ENCODE results near the gene CACNB2.

Gene CACNB2

DNA sequence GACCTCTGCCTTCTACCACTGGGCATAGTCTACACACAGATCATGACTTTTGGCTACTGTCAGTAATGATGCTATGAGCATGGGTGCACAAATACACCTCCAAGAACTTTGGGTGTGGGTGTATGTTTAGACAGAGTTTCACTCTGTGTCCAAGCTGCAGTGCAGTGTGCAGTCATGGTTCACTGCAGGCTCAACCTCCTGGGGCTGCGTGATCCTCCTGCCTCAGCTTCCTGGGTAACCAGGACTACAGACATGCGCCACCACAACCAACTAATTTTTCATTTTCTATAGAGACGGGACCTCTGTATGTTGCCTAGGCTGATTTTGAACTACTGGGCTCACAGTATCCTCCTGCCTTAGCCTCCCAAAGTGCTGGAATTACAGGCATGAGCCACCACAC, 316.8 kb downstream of the CACNB2 start:
- no peak for DNase-seq

DNA sequence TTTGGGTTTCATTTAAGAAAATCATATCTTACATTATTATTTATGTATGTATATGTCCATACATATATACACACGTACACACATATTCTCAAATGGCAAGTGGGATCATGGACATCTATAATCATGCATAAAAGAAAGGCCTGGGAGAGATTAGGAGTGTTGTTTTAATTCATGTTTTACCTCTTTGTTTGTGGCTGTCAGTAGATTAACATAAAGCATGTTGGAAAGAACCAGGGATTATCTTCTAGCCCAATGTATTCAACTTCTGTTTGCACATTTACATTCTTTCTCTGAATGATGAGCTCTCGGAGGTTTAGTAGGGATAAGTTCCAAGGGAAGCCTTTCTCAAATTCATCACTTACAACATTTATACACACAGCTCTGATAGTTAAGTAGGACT, 319.8 kb downstream of the CACNB2 start:
- no peak for DNase-seq

DNA sequence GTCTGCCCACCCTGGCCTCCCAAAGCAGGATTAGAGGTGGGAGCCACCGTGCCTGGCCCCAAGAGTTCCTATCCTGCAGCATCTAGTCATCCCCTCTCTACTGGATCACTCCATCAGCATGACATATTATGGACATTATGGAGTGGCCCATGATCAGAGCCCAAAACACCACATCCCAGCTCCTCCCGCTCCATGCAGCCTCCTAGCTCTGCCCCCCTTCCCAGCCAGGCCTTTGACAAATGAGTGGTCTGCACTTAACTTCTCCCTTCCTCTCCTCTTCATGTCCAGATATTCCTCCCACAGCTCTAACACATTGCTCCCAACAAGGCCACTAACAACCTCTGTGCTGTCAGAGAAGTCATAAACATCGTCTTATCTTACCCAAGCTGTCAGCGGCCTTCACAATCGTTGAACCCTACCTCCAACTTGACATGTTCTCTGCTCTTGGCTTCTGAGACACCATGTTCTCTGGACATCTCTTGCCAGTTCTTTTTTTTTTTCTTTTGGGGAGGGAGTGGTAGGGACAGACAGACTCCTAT, 323.5 kb downstream of the CACNB2 start:
- DNase-seq = no peak

DNA sequence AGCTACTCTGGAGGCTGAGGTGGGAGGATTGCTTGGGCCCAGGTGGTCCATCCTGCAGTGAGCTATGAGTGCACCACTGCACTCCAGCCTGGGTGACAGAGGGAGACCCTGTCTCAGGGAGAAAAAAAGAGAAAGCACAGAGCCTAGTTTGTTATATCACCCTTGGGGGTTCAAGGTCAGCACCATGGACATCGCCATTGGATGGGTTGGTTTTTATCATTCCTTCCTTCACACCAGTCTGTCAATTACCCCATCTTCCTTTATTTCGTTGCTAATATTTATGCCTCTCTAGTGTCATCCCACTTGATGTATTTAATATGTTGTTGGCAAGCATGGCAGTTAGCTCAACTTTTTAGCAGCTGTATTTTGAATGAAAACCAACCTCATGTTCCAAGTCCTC, 328.9 kb downstream of the CACNB2 start:
- DNase-seq = no peak

DNA sequence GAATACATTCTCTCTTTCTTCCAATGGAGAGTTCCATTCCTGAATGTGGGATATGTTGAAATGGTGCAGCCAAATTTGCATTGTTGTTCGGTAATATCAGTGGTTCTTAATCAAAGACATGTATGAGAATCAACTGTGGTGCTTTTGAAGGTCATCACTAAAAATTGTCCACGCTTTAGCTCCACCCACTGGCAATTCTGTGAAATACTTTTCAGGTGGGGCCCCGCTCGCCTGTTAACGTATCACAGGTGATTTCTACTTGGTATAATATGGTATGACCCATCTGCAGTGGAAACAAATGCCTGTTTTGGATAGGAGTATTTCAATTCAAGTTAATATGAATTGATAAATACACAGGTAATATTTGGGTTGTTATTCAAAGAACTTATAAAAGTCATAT, 332.8 kb downstream of the CACNB2 start:
- DNase-seq = no peak

DNA sequence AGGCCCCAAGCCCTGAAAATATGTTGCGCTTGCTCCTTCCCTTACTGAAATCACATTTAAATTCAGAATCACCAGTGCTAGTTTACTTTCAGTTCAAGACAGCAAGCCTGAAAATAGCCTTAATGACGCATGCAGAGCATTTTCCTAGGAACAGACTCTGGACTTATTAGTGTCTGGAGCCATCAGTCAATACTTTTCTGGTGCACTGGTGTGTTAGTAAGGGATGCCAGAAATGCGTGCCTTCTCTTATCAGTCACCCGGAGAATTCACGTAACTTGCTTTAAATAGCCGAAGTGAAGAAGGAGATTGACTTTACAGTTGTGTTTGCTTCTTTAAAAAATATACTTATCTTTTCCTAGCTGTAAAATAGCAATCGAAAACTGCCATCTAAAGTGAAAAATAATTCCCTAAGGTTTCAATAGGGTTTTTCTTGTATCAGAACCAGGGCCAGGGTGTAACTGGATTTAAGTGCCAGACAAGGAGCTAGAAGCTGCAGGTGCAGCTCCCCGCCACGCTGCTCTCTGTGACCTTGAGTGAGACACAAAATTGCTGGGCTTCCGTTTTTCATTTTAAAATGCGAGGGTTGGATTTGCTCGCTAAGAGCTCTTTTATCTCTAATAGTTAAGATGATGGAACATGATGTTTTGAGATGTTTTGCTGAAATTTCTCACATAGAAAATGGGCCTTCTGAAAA, 333.3 kb downstream of the CACNB2 start:
- DNase-seq = no peak

DNA sequence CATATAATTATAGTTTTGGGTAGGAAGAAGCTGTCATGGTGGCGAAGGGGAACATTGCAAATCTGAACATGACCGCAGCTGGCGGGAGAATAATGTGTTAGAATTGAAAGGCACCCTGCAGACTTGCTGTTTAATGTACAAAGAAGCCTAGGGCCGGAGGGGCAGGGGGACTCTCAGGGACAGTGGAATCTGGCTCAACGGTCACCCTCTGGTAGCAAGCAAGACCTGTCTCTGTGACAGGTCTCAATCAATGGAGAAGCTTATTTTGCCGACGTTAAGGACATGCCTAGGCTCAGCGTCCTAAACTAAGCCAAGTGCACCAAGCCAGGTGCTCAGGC, 333.9 kb downstream of the CACNB2 start:
- DNase-seq = no peak

DNA sequence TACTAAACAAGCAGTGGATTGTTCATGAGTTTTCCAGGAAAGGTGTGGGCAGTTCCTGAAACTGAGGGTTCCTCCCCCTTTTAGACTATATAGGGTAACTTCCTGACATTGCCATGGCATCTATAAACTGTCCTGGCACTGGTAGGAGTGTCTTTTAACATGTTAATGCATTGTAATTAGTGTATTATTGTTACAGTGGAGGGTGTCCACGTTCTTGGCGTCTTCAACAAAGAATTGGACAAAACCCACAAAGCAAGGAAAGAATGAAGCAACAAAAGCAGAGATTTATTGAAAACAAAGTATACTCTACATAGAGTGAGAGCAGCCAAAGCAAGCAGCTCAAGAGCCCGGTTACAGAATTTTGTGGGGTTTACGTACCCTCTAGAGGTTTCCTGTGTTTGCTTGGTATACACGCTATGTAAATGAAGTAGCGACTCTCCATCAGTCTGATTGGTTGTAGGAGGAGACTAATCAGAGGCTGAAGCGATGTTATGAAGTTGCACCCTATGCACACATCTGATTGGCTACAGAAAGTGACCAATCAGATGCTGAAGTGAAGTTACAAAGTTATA, 335.9 kb downstream of the CACNB2 start:
- no peak for DNase-seq

DNA sequence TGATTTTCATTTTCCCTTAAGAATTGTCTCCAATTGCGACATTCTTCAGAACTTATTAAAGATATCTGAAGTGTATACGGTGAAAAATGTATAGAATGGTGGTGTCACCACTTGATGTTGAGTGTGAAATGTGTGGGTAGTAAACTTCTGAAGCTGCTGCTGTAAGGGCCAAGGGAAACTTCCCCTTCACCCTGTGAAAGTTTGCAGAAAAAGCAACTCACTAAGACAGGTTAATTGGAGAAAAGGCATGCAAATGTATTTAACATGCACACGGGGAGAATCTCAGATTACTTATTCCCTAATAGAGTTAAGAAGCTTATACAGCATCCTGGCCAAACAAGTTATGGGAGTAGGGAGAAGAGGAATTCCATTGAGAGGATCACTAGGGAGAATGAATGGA, 338.1 kb downstream of the CACNB2 start:
- DNase-seq = no peak

DNA sequence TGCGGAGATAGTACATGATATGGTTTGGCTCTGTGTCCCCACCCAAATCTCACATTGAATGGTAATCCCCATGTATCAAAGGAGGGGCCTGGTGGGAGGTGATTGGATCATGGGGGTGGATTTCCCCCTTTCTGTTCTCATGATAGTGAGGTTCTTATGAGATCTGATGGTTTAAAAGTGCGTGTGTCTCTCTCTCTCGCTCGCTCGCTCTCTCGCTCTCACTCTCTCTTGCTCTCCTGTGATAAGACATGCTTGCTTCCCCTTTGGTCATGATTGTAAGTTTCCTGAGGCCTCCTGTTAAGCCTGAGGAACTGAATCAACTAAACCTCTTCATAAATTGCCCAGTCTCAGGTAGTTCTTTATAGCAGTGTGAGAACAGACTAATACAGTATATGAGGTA, 339.3 kb downstream of the CACNB2 start:
- DNase-seq = no peak

DNA sequence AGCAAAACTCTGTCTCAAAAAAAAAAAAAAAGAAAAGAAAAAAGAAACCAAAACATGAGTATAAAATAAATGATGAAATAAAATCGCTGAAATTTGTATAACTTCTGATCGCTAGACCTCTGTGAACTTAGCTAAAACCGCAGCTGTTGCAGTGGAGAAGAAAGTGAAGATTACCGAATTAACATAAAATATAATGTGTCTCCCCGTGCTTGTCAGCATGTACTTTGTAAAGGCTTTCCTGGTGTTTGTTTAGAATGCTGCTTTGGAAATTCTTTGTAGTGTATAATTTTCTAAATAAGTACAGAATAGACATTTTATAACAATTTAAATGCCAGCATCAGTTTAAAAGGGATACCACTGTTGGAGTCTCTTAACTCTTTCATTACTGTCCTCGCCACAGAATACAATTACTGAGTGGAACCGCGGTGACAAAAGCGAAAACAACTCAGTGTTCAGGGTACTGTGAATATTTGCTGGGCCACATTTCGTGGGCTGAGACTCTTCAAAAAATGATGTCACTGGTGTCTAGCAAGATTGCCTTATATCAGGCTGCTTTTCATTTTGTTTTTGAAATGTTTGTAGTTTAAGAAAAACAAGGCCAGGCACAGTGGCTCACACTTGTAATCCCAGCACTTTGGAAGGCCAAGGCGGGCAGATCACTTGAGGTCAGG, 343.4 kb downstream of the CACNB2 start:
- no peak for DNase-seq

DNA sequence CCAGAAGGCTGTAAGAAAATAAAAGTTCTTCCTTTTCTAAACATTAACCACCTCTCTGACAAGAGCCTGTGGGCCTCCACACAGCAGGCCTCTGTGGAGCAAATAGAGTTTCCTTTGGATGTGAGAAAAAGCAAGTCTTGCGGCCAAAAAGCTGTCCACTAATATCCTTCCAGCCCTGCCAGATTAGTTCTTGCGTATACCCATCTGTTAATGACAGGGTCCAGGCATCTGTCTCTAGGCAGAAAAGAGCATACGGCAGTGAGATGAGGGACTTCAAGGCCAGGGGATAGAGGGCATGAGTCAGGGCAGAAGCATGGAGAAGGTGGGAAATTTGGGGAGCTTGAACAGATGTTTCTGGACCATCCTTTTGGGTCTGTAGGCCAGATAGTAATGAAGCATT, 346.2 kb downstream of the CACNB2 start:
- DNase-seq = no peak

DNA sequence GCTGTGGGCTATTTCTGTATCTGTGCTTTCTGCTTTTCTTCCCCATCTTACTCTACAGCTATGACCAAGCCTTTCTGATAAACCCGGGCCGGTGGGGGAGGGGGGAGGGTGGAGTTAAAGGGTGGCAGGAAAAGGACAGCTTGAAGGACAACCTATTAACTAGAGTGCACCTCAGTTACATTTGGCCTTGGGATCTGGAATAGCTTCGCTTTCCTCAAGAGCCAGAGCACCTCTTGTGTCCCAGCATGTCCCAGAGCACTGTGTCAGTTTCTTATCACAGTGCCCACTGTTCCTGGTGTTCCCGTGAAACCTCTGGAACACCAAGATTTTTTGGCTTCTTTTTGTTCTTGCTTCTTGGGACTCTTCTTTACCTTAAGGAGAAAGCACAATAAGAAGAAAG, 350.5 kb downstream of the CACNB2 start:
- DNase-seq = no peak

DNA sequence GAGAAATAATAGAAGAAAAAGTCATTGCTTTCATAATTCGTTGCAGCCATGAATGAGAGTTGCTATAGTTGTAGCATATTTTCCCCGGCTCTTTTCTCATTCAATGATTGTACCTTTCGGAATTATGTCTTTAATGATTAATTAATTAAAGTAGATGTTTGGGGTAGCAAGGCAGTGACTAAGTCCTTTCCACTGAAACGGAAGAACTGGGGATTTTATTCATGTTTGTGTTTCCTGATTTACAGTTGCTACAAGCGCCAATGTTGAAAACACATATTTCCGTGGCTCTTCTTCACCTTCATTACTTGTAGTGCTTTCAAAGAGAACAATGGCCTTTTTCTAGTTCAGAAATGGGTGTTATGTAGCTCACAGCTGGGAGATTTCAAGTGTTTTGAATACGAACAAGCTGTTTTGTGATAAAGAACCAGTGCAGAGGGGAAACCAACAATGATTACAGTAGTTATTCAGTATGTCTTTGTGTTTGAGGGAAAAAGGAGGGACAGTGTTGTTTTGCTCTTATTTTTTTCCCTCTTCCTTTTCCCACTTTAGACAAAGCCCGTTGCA, 357.7 kb downstream of the CACNB2 start:
- DNase-seq = no peak

DNA sequence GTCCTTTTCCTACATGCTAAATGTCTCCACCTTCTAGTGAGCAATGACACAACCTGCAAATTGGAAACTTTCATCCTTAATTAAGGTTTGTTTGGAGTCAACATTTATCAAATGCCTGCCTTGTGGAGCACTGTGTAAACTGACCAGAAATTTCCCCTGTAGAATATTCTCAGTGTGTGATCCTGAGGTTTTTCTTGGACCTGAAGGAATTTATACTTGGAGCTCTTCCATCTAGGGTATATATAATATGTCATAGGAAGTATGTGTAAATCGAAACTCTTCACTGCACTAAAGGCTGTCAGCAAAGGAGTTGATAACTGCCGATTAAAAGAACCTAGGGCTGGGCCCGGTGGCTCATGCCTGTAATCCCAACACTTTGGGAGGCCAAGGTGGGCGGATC, 358.8 kb downstream of the CACNB2 start:
- DNase-seq = no peak

DNA sequence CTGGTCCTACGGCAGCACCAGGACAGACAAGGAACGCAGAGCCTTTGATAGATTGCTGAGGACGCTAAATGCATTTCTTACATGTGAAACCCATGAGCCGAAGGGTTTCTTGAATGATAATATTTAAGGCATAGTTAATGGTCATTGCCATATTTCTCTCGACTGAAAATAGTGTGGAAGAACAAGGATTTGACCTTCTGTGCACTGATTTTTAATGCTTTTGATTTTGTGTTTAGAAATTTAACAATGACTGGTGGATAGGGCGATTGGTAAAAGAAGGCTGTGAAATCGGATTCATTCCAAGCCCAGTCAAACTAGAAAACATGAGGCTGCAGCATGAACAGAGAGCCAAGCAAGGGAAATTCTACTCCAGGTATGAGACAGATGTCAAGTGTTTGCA, 360.4 kb downstream of the CACNB2 start:
- no peak for DNase-seq

DNA sequence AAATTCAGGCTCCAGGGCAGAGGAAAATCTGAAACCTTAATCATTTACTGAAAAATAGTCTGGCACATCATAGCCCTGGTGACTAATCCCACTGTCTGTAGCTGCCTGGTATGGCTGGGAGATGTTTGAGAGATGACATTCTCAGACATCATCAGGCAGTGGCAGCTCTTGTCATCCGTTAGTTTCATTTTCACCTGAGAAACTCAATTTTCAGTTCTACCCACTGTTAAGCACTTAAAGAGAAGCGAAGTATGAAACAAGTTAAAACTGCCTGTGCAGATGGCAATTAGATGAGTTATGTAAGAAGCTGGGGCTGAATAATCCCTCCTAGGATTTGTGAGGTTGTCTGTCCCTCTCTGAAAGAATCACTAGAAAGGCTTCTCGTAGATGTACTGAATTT, 361.0 kb downstream of the CACNB2 start:
- DNase-seq = no peak

DNA sequence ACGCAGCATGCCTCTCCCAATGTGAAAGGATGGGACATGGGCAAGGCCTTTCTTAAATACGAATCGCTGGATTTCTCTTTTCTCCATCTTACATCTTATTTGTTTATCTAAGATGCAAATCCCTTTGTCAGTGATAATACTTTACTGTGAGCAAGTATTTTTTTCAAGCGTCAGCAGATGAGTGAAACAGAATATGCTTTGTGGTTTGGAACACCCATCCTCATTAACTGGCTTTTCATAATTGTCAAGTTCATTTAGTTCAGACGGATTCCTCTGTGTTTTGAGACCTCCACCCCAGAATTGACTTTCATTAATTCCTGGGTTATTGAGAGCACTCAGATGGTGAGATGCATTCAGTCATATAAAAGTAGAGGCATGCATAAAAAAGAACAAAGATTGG, 361.4 kb downstream of the CACNB2 start:
- no peak for DNase-seq

DNA sequence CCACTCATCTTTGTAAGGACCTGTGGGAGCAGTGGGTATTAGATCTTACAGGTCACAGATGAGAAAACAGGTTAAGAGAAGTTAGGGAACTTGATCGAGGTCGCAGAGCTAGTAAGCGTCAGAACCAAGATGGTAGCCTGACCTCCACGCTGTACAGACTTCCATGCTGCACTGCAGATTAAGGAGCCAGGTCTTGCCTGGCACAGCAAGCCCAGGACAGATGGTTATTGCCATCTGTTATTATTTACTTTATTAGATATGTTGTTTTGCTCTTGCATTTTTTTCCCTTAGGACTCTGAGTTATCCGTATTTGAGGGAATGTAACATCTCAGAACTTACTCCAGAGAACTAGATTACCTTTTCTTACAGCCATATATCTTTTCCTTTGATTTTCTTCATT, 363.9 kb downstream of the CACNB2 start:
- no peak for DNase-seq

DNA sequence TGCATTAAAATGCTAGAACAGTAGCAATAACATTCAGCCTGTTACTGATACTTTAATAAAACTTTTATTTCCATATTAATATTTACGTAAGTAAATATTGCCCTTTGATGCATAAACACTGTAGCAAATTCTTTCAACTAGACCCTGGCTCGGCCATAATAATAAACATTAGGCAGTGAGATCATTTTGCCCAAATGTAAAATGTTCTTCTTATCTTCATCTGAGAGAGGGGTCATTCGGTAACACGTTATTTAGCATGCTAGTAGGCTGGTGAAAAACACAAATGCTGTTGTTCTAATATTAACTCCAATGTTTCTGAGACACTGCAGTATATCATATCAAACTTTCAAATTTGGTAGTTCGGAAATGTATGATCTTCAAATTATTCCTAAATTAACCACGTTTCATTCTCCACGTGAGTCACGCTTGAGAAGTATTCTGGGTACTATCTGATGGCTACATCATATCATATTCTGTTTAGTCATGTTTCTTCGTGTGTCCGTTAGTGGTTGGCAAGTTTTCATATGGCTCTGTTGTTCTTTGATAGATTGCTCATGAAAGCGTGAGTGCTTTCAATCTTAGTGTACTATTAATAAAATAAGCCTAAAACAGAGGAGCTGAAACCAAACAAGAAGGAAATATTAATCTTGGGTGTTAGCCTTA, 365.4 kb downstream of the CACNB2 start:
- no peak for DNase-seq

DNA sequence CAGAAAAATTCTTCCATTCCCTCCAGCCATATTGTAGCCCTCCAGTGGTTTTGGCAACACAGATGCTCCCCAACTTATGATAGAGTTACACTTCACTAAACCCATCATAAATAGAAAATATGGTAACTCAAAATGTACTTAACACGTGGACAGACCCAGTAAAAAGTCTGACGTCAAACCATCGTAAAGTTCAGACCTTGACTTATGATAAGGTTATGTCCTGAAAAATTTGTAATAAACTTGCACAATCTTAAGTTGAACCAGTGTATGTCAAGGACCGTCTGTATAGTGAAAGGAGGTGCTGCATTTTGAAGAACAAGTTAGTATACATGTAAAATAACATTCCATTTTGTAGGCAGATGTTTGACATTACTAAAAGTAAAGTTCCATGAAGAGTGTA, 368.4 kb downstream of the CACNB2 start:
- no peak for DNase-seq

DNA sequence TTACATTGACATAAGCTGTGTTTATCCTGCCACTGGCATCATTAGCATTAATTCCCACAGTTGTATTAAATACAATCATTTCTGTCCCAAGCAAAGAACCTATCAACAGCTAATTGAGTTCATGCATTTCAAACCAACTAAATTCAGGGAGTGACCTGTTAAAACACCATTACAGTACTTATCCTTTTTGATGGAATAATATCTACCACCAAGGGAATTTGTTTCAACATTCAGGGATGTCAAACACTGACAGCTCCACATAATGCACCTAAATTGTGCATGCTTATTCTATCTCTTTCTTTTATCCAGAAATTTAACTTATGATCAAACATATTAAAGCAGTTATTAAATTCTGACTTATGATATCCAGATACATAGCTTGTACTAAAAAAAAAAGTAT, 374.3 kb downstream of the CACNB2 start:
- DNase-seq = no peak

DNA sequence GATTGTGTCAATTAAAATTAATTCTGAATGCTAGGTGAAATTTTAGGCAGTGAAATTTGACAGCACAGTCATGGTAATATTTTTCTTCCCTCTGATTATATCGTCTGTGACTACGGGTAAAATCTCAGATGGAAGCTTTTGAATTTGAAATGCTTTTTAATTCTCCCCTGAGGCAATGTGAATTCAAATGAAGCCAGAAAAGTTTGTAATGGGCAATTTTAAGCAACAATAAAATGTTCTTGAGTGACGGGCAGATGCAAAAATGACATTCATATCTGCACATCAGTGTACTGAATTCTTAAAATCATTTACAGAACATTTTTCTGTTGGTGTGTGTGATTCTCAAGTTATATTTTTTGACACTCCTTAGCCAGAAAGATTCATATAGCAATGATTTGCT, 376.6 kb downstream of the CACNB2 start:
- no peak for DNase-seq

Measured in right kidney (tissue), 1 donor.